Measurements from ENCODE around the gene ARHGAP6.

DNA sequence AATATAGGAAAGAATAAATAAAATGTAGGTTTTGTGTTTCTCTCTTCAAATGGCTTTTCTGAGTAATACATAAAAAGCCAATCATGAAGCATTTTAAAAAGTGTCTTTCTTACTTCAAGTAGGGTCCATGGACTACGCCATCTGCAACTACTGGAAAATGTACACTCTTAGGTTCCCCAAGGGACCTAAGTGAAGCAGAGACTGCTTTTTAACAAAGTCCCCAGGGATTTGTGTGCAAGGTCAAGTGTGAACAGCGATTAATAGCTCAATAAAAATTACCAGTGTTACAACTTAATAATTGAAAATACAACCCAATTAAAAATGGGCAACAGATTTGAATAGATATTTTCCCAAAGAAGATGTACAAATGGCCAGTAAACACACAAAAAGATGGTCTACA, 84.9 kb downstream of the ARHGAP6 start:
- TF ChIP-seq POLR2AphosphoS5 (IDR thresholded peaks at IDR 0.05; ENCODE audit: control insufficient read depth, insufficient read depth, low read depth, low read length) (no peak), GABPA (tag; conservative IDR thresholded peaks at IDR 0.05; ENCODE audit: low read depth) (no peak), ZBTB8A (IDR thresholded peaks at IDR 0.05; ENCODE audit: partially characterized antibody) (no peak), MCM5 (IDR thresholded peaks at IDR 0.05; ENCODE audit: low read depth) (no peak), POLR2A (conservative IDR thresholded peaks at IDR 0.05) (no peak), TEAD4 (IDR thresholded peaks at IDR 0.05; ENCODE audit: low read length) (no peak), TEAD4 (CRISPR knock-in tag; IDR thresholded peaks at IDR 0.05; ENCODE audit: borderline replicate concordance) (no peak), NR2C1 (IDR thresholded peaks at IDR 0.05) (no peak), NR2C1 (tag; IDR thresholded peaks at IDR 0.05) (no peak), RBFOX2 (IDR thresholded peaks at IDR 0.05; ENCODE audit: low read depth, low read length) (no peak), PTBP1 (IDR thresholded peaks at IDR 0.05; ENCODE audit: low read depth, low read length) (no peak), NBN (IDR thresholded peaks at IDR 0.05; ENCODE audit: low read depth) (no peak)
- TF ChIP-seq, protein P1, sequence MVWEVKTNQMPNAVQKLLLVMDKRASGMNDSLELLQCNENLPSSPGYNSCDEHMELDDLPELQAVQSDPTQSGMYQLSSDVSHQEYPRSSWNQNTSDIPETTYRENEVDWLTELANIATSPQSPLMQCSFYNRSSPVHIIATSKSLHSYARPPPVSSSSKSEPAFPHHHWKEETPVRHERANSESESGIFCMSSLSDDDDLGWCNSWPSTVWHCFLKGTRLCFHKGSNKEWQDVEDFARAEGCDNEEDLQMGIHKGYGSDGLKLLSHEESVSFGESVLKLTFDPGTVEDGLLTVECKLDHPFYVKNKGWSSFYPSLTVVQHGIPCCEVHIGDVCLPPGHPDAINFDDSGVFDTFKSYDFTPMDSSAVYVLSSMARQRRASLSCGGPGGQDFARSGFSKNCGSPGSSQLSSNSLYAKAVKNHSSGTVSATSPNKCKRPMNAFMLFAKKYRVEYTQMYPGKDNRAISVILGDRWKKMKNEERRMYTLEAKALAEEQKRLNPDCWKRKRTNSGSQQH (CRISPR knock-in tag; IDR thresholded peaks at IDR 0.05), result no peak
- TF ChIP-seq, protein P2, sequence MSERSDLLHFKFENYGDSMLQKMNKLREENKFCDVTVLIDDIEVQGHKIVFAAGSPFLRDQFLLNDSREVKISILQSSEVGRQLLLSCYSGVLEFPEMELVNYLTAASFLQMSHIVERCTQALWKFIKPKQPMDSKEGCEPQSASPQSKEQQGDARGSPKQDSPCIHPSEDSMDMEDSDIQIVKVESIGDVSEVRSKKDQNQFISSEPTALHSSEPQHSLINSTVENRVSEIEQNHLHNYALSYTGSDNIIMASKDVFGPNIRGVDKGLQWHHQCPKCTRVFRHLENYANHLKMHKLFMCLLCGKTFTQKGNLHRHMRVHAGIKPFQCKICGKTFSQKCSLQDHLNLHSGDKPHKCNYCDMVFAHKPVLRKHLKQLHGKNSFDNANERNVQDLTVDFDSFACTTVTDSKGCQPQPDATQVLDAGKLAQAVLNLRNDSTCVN (CRISPR knock-in tag; IDR thresholded peaks at IDR 0.05), result no peak
